HG02588 (cell line): Measurements from ENCODE around the gene CNOT4.
A peak's percentile ranks its signal among the peaks of the same experiment; 100 is the strongest.
"Not testable (repeated sequence)": the region's sequence is repeated elsewhere in the genome, so short reads cannot be mapped to it uniquely, and the experiment has no call there.

ENCODE experiments used
- ATAC-seq: cut with Tn5 transposase; IDR thresholded peaks from one replicate; pipeline ENCODE4 v1.9.1; 2021; ENCODE audit warnings: mild to moderate bottlenecking, moderate library complexity; ENCODE audit not compliant: unreplicated experiment

CNOT4 gene

DNA sequence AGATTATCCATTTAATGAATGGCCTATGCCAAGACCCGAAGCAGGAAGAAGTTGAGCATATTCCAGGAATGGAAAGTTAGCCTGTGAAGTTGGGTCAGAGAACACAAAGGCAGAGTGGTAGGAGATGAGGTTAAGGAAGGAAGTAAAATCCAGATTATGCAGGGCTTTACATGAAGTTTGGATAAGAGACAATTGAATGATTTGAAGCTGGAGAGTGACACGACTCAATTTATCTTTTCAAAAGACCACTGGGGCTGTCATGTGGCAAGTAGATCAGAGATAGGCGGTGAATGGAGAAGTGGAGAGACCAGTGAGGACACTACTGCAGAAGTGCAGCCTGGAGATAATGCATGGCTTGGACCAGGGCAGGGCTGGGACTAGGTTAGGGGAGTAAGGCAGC is 7.2 kb upstream of the CNOT4 start:
- ATAC-seq = no peak

DNA sequence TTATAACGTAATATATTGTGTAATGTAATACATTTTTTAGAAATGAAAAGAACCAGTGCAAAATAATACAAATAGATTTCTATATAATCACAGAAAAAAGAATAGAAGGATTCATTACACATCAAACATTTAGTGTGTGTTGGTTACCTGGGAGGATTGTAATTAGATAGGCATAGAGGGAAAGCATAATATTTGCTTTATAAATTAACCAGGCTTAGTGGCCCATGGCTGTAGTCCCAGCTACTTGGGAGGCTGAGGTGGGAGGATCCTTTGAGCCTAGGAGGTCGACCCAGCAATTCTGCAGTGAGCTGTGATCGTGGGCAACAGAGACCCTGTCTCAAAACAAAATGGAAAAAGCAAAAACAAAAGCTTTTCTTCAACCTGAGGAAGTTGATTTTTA is 5.0 kb upstream of the CNOT4 start:
- no peak for ATAC-seq

DNA sequence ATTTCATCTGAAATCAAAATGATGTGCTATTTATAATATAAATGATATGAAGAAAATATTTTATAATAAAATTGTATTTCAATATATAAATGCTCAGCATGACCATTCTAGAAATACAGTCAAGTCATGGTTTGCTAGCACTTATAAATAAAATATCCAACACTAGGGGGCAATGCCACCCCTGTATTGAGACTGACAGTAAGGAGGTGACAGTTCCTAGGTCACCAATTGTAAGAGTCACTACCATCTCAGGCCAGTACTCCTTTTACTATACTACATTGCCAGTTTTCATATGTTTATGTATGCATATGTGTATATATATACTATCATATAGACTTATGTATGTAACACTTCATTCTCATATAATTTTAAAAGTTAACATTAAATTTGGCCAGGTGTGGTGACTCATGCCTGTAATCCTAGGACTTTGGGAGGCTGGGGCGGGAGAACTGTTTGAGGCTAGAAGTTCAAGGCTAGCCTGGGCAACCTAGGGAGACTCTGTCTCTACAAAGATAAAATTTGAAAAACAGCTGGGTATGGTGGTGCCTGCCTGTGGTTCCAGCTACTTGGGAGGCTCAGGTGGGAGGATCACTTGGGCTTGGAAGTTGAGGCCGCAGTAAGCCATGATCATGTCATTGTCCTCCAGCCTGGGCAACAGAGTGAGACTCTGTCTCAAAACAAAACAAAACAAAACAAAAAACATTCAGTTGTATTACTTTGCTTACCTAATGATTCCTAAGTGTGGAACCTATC is 2.4 kb upstream of the CNOT4 start:
- ATAC-seq = peak; percentile 29

DNA sequence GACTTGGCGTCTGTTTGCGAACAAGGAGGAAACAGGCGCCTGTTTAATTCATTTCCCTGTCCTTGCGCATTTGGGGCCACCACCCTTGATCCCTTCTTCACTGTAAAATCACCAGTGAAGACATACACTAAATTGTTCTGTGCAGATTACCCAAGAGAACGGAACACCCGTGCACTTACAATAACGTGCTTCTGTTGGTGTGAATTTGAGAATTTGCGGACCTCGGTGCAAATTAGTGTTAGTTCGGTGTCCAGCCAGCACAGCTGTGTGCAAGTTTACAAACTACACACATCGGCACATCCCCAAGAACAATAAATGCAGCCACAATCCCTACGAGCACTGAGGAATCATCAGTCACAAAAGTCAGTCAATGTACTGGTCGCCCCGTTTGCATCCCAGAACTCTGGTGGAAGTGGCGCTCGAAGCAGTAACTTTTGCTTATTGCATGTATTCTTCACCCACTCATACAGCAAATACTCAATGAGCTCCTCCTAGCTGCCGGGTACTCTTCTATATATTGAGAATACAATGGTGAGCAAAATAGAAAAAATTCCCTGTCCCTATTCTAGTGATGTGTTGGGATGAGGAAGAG is 786 bp upstream of the CNOT4 start:
- no peak for ATAC-seq

DNA sequence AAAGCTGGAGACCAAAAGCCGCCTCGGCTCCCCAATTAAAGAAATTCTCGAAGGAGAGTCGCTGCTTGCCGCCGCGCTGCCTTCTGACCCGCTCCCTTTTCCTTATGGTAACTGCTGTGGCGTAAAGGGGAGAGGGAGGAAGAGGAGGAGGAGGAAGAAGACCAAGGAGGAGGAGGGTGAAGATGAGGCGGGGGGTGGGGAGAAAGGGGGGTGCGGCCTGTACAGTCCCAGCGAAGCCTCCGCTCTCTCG is 388 bp downstream of the CNOT4 start:
- no peak for ATAC-seq

DNA sequence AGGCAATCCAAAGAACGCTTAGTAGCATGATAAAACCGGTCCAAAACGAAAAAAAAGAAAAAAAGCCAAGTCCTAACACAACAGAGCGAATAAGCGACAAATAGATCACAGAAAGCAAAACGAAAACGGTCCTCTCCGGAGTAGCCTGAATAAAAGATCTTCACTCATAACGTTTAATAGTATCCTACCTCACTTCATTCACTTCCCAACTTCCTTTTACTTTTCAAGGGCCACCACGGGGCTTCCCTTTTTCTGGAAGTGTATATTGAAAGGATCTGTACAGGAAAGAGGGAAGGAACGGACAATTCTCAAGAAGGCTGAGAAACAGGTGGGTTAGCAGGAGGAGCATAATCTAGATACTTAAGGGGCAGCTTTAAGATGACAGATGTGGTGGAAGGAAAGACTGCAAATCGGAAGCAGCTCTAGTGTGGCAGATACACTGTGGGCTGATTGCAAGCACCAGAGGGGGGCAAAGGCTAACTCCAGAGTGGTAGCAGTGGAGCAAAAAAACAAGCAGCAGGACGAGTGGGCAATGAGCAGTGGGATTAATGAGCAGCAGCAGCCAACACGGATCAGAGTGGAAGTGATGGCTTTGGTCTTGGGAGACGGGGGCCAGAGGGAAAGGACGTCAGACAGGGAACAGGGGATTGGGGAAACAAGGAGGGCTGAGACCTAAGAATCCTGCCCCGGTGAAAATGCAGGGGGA is 866 bp downstream of the CNOT4 start:
- ATAC-seq = no peak

DNA sequence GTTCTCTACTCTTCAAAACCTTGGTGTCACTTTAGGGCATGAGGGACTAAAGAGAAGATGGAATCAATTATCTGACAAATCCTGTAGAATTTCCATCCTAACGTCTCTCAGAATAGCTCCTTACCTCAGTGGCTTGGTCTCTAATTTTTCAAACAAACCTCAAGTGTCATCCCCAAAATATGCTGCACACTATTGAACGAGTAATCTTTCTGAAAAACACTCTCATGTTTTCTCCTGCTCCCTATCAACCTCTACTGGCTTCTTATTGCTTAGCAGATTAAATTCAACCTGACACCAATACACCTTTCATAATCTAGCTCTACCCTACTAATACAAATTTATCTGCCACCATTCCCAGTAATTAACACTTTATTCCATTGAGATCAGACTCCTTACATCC is 8.5 kb downstream of the CNOT4 start:
- ATAC-seq = no peak

DNA sequence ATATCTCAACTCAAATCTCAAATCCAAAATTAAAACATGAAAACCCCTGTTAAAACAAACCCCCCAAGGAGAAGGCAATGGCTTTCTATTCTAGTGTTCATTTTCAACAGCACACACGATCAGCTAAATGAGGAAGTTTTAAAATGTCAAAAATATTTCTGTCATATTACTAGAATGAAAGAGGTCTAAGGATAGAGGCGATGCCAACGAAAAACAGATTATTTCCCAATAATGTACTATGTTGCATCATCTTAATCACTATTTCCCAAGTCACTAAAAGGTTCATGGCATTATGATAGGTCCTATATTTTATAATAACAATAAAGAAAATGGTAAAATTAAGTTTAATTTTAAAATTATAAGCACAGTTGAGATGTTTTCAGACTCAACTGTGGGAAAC is 10.1 kb downstream of the CNOT4 start:
- no peak for ATAC-seq

DNA sequence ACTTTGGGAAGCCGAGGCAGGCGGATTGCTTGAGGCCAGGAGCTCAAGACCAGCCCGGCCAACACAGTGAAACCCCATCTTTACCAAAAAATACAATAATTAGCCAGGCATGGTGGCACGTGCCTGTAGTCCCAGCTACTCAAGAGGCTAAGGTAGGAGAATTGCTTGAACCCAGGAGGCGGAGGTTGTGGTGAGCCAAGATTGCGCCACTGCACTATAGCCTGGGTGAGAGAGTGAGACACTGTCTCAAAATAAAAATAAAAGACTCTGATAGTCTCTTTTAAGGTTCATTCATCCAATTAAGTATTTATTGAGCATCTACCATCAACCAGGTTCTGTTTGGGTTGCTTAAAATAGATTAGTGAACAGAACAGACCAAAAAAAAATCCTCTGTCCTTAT is 12.7 kb downstream of the CNOT4 start:
- ATAC-seq = not testable (repeated sequence)

DNA sequence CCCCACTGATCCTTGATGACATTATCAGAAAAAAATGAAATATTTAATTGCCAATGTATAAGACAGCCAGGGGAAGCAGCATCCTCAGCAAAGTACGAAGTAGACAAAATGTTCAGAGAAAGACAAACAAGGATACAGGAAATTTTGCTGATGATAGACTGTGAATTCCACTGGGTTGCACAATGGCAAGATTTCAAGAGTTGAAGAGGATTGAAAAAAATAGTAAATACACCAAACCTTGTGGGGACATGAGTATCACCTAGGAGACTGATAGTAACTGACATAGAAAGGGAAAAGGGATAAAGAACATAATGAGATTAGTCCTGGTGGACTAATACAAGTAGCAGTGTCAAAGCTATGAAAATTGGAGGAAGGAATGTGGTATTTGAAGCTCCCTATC is 16.5 kb downstream of the CNOT4 start:
- ATAC-seq = no peak

DNA sequence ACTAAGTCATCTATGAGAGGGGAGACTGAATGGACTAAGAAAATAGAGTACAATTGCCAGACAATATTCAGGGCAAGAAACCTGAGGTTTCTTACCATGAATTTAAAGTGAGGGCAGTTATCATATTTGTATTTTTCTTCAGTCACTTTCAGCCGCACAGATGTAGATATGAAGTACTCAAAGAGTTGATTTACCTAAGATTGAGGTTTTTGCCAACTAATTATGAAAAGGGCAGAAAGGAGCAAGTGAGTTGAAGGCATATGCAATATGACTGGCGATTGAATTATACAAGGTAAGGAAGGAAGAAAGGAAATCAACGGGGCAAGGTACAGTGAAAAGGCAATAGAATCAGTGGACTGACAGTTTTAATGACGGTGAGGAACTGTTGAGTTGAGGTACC is 17.8 kb downstream of the CNOT4 start:
- ATAC-seq = no peak

DNA sequence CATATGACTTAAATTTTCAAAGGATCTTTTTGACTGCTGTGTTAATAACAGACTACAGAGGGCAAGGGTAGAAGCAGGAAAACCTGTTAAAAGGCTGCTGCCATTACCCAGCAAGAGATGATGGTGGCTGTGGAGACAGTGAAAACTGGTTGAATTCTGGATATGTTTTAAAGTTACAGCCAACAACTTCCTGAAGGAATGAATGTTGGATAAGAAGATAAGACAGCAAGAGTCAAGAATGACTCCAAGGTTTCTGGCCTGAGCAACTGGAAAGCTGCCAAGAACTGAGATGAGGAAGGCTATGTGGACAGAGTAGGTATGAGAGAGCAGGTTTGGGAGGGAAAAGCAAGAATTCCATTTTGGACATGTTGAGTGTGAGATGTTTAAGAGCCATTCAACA is 19.1 kb downstream of the CNOT4 start:
- ATAC-seq = no peak

DNA sequence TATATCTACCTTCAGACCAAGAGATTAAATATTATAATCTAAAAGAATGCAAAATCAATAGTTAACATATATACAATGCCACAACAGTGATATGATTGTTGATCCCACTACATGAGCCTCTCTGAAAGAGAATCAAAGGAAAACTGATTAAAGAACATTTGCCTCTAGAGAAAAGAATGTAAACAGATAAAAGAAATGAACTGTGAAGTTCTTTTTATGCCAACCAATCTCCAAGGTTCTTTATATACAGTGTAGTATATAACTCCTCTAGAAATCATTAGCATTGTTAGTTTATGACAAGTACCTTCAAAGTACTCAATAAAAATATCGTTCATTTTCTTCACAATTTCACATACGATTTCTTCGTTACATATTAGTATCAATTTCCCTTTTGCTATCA is 20.1 kb downstream of the CNOT4 start:
- ATAC-seq = no peak

DNA sequence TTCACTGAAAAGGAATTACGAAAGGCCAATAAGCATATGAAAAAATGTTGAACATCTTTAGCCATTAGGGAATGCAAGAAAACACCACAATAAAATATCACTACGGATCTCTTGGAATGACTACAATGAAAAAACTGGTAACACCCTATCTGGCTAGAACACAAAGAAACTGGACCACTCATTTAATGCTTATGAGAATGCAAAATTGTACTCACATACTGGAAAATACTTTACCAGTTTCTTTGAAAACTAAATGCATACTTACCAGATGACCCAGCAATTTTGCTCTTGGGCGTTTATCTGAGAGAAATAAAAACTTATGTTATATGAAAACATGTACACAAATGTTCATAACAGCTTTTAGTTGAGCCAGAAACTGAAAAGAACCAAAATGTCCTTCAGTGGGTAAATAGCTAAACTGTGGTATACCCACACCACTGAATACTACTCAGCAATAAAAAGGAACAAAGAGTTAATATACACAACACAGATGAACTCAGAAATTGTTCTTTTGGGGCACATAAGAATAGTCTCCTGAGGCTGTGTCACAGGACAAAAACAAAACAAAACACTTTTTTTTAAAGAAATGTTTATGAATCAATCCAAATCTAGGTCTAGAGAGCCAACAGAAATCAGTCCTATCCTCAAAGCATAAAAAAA is 23.5 kb downstream of the CNOT4 start:
- no peak for ATAC-seq

DNA sequence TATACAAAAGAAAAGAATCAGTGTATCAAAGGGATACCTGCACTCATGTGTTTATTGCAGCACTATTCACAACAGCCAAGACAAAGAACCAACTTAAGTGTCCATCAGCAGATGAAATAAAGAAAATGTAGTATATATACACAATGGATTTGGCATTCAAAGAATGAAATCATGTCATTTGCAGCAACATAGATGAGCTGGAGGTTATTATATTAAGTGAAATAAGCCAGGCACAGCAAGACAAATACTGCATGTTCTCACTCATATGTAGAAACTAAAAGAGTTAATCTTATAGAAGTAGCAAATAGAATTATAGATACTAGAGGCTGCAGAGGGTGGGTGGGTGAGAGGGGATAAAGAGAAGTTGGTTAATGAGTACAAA is 28.3 kb downstream of the CNOT4 start:
- ATAC-seq = no peak

DNA sequence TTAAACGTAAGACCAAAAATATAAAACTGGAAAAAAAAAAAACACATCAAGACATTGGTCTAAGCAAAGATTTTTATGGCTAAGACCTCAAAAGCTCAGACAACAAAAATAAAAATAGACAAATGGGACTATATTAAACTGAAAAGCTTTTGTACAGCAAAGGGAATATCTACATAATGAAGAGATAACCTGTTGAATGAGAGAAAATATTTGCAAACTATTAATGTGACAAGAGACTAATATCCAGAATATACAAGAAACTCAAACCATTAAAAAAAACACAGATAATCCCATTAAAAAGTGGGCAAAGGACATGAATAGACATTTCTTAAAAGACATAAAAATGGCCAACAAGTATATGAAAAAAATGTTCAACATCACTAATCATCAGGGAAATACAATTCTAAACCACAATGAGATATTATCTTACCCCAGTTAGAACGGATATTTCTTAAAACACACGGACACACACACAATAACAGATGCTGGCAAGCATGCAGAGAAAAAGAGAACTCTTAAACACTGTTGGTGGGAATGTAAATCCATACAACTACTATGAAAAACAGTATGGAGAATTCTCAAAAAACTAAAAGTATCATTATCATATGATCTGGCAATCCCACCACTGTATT is 28.8 kb downstream of the CNOT4 start:
- no peak for ATAC-seq

DNA sequence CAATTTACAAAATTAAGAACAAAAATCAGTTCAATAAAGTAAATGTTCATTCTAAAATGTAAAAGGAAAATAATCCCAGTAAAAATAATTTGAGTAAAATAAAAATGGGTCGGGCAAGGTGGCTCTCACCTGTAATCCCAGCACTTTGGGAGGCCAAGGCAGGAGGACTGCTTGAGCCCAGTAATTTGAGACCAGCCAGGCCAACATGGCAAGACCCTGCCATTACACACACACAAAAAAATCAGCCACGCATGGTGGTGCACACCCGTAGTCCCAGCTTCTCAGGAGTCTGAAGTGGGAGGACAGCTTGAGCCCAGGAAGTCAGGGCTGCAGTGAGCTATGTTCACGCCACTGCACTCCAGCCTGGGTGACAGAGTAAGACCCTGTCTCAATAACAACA is 34.4 kb downstream of the CNOT4 start:
- no peak for ATAC-seq

DNA sequence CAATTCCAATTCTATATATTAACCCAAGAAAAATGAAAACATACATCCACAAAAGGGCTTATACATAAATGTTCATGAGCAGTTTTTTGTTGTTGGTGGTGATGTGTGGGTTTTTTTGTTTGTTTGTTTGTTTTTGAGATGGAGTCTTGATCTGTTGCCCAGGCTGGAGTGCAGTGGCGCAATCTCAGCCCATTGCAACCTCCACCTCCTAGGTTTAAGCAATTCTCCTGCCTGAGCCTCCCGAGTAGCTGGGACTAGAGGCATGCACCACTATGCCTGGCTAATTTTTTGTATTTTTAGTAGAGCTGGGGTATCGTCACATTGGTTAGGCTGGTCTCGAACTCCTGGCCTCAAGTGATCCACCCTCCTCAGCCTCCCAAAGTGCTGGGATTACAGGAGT is 40.2 kb downstream of the CNOT4 start:
- ATAC-seq = not testable (repeated sequence)

DNA sequence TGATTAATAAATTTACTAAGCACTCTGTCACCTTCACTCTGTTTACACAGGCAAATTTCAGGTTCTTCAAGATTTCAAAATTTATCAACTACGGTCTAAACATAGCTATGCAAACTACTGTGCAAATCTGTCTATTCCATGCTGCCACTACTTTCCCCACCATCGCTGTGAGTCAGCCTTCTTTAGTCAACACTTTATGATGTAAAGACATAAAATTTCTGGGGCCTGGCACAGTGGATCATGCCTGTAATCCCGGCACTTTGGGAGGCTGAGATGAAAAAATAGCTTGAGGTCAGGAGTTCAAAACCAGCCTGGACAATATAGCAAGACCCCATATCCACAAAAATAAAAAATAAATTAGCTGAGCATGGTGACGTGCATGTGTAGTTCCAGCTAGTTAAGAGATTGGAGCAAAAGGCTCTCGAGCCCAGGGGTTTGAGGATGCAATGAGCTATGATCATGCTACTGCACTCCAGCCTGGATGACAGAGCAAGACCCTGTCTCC is 42.6 kb downstream of the CNOT4 start:
- no peak for ATAC-seq

DNA sequence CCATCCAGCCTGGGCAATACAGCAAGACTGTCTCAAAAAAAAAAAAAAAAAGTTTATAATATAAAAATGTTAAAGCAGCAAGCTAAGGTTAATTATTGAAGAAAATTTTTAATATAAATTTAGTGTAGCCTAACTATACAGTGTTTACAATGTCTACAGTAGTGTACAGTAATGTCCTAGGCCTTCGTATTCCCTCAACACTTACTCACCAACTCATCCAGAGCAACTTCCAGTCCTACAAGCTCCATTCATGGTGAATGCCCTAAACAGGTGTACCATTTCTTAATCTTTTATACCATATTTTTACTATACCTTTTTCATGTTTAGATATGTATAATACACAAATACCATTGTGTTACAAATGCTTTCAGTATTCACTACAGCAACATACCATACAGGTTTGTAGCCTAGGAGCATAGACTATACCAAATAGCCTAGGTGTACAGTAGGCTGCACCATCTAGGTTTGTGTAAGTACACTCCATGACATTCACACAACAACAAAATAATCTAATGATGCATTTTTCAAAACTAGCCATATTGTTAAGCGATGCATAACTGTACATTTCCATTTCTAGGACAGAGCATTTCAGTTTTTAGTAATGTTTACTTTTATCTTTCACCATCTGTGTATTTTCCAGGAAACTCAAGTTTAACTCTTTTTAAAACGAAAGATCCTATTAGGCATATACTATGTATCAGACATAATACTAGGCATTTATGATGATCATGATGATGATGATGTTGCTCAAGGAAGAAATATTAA is 43.3 kb downstream of the CNOT4 start:
- ATAC-seq = no peak

DNA sequence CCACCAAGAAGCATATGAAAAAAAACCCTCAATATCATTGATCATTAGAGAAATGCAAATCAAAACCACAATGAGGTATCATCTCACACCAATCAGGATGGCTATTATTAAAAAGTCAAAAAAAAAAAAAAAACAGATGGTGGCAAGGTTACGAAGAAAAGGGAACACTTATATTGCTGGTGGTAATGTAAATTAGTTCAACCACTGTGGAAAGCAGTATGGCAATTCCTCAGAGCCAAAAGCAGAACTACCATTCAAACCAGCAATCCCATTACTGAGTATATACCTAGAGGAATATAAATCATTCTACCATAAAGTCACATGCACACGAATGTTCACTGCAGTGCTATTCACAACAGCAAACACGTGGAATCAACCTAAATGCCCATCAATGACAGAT is 46.0 kb downstream of the CNOT4 start:
- ATAC-seq = no peak
